Body of pancreas (tissue), 4 donors: ENCODE measurements around the gene MED15.

Experiments used
- CTCF ChIP-seq, 7 experiments: fragments of 450-650 bp in 4 of 7; fragments of 200-600 bp in 3 of 7; sonication (generic) in 3 of 7; IDR thresholded peaks; one replicate each; pipeline ENCODE4 v1.5.1; 2016 to 2019; ENCODE audit warnings: antibody characterized with exemption in 7 of 7
- POLR2A ChIP-seq, 3 donors: fragments of 450-650 bp; IDR thresholded peaks; one replicate each; pipeline ENCODE4 v1.6.1; 2016; ENCODE audit warnings: antibody characterized with exemption in 3 of 3, mild to moderate bottlenecking in 2 of 3

GRCh38 chr22:20550057-20550817 is 42.8 kb downstream of the MED15 start:
- TF ChIP-seq POLR2A (IDR thresholded peaks at IDR 0.05) (no peak), CTCF (IDR thresholded peaks at IDR 0.05) (no peak)
